Ishikawa (cell line): ENCODE measurements around the gene DOCK8.

Experiments used
- EGR1 ChIP-seq: IDR thresholded peaks from 2 replicates; pipeline ENCODE4 v1.6.1; 2012
- EP300 ChIP-seq: IDR thresholded peaks from 2 replicates; pipeline ENCODE4 v1.6.1; 2012; ENCODE audit warnings: borderline replicate concordance
- FOXM1 ChIP-seq: IDR thresholded peaks from 2 replicates; pipeline ENCODE4 v1.6.1; 2012; ENCODE audit warnings: low read depth, borderline replicate concordance
- NFIC ChIP-seq: IDR thresholded peaks from 2 replicates; pipeline ENCODE4 v1.6.1; 2012
- TAF1 ChIP-seq: IDR thresholded peaks from 2 replicates; pipeline ENCODE4 v1.6.1; 2012; ENCODE audit warnings: low read depth, mild to moderate bottlenecking
- TF ChIP-seq, protein P1 (sequence below): IDR thresholded peaks from 2 replicates; pipeline ENCODE4 v1.6.1; 2012
- TF ChIP-seq, protein P2 (sequence below): IDR thresholded peaks from 2 replicates; pipeline ENCODE4 v1.6.1; 2012; ENCODE audit warnings: low read depth, mild to moderate bottlenecking

GRCh38 chr9:382383-382782 lies 167.7 kb downstream of the DOCK8 start:
- TF ChIP-seq EP300: no peak
- no peak for TF ChIP-seq EGR1
- no peak for TF ChIP-seq NFIC
- TF ChIP-seq FOXM1: no peak
- TF ChIP-seq, protein P1, sequence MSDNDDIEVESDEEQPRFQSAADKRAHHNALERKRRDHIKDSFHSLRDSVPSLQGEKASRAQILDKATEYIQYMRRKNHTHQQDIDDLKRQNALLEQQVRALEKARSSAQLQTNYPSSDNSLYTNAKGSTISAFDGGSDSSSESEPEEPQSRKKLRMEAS: no peak
- TF ChIP-seq, protein P2, sequence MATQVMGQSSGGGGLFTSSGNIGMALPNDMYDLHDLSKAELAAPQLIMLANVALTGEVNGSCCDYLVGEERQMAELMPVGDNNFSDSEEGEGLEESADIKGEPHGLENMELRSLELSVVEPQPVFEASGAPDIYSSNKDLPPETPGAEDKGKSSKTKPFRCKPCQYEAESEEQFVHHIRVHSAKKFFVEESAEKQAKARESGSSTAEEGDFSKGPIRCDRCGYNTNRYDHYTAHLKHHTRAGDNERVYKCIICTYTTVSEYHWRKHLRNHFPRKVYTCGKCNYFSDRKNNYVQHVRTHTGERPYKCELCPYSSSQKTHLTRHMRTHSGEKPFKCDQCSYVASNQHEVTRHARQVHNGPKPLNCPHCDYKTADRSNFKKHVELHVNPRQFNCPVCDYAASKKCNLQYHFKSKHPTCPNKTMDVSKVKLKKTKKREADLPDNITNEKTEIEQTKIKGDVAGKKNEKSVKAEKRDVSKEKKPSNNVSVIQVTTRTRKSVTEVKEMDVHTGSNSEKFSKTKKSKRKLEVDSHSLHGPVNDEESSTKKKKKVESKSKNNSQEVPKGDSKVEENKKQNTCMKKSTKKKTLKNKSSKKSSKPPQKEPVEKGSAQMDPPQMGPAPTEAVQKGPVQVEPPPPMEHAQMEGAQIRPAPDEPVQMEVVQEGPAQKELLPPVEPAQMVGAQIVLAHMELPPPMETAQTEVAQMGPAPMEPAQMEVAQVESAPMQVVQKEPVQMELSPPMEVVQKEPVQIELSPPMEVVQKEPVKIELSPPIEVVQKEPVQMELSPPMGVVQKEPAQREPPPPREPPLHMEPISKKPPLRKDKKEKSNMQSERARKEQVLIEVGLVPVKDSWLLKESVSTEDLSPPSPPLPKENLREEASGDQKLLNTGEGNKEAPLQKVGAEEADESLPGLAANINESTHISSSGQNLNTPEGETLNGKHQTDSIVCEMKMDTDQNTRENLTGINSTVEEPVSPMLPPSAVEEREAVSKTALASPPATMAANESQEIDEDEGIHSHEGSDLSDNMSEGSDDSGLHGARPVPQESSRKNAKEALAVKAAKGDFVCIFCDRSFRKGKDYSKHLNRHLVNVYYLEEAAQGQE: no peak
- TF ChIP-seq TAF1: no peak
